ENCODE data around the gene TVP23C.

Gene TVP23C

GRCh38 chr17:15470536-15470935 lies 92.7 kb downstream of the TVP23C start:
- Histone ChIP-seq H3K27me3 (no peaks in the 10 kb centered on the region), H3K4me3 (no peak overlapping the region), H3K36me3 (no peaks in the 10 kb centered on the region), H3K27ac (no peak overlapping the region), H3K9me3 (no peaks in the 10 kb centered on the region), H3K4me1 (peaks cover 0 to 13% (median 2%) of the 10 kb centered on the region in 4 donors)
- DNase-seq = no peak
- intact Hi-C loops (cut with DNase I; ENCODE audit: low total_unique reads) = no loop called here
- no peak for TF ChIP-seq CTCF (IDR thresholded peaks at IDR 0.05)

GRCh38 chr17:15469260-15469659 lies 94.0 kb downstream of the TVP23C start:
- no peak overlapping the region for H3K4me3 ChIP-seq
- DNase-seq = no peak

GRCh38 chr17:15468126-15468525 lies 95.2 kb downstream of the TVP23C start:
- intact Hi-C loops (cut with DNase I; ENCODE audit: low total_unique reads) = no loop called here
- H3K4me1 ChIP-seq = peaks cover 0 to 29% (median 16%) of the 10 kb centered on the region in 4 donors
- no peak for DNase-seq
- TF ChIP-seq CTCF (IDR thresholded peaks at IDR 0.05) = no peak
- H3K27me3 ChIP-seq = no peaks in the 10 kb centered on the region
- no peaks in the 10 kb centered on the region for H3K9me3 ChIP-seq
- no peak overlapping the region for H3K27ac ChIP-seq
- no peaks in the 10 kb centered on the region for H3K36me3 ChIP-seq
- no peak overlapping the region for H3K4me3 ChIP-seq

More at GRCh38 chr17:15469260-15469659, 94.0 kb downstream of the TVP23C start:
- TF ChIP-seq CTCF (IDR thresholded peaks at IDR 0.05) = no peak
- Histone ChIP-seq H3K4me1 (peaks cover 0 to 18% (median 6%) of the 10 kb centered on the region in 4 donors), H3K36me3 (no peaks in the 10 kb centered on the region), H3K27ac (no peak overlapping the region), H3K27me3 (no peaks in the 10 kb centered on the region), H3K9me3 (no peaks in the 10 kb centered on the region)
- intact Hi-C loops (cut with DNase I; ENCODE audit: low total_unique reads) = no loop called here

- no peaks in the 10 kb centered on the region for H3K9me3 ChIP-seq
- peaks cover 0 to 34% (median 21%) of the 10 kb centered on the region in 4 donors for H3K4me1 ChIP-seq
- intact Hi-C loops (cut with DNase I; ENCODE audit: low total_unique reads) = no loop called here
- H3K4me3 ChIP-seq = no peak within 1 kb of the TSS
- H3K36me3 ChIP-seq = no peaks in the 10 kb centered on the region
- H3K27ac ChIP-seq = no peak within 1 kb of the TSS
- H3K27me3 ChIP-seq = no peaks in the 10 kb centered on the region
- DNase-seq = no peak
- TF ChIP-seq CTCF (IDR thresholded peaks at IDR 0.05) = no peak
Observed at GRCh38 chr17:15467592-15467991, 95.7 kb downstream of the TVP23C start, which contains the start of gene CDRT4. Gene CDRT4 (minus strand): TSS chr17:15467621. CDS start chr17:15440238, 27,383 bp downstream.

- peaks cover 0 to 37% (median 22%) of the 10 kb centered on the region in 4 donors for H3K4me1 ChIP-seq
- H3K27ac ChIP-seq = no peak overlapping the region
- DNase-seq = no peak
- TF ChIP-seq CTCF (IDR thresholded peaks at IDR 0.05) = no peak
- H3K4me3 ChIP-seq = no peak overlapping the region
- intact Hi-C loops (cut with DNase I; ENCODE audit: low total_unique reads) = no loop called here
- H3K27me3 ChIP-seq = no peaks in the 10 kb centered on the region
- no peaks in the 10 kb centered on the region for H3K36me3 ChIP-seq
- no peaks in the 10 kb centered on the region for H3K9me3 ChIP-seq
Observed at GRCh38 chr17:15466131-15466530, 97.2 kb downstream of the TVP23C start.

All from tibial artery (tissue), 4 donors.